NCI-H146 treated with DMSO at 0.1 percent for 48 hours (cell line): ENCODE data around the gene ANXA6.

Experiments used
- DNase-seq: peaks from one replicate; lab custom pipeline; 2025; ENCODE audit not compliant: unreplicated experiment; lab: John Stamatoyannopoulos, UW

ANXA6 gene

DNA sequence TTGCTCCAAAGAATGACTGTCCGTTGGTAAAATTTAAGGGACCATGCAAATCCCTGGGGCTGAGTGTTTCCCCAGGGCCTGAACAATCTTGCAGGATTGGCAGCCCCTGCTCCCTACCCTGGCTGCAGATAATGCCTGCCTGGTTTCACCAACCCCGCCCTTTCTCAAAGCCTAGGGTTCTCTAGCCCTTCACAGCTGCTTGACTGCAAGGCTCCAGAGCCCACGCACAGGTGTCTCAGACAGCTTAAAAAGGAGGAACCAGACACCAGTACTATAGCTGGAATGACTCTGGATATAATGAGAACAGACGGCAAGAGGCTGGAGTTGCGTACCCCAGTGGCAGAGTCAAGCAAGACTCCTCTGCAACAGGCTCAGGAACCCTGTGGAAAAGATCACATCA lies 51.5 kb downstream of the ANXA6 start:
- DNase-seq: no peak

DNA sequence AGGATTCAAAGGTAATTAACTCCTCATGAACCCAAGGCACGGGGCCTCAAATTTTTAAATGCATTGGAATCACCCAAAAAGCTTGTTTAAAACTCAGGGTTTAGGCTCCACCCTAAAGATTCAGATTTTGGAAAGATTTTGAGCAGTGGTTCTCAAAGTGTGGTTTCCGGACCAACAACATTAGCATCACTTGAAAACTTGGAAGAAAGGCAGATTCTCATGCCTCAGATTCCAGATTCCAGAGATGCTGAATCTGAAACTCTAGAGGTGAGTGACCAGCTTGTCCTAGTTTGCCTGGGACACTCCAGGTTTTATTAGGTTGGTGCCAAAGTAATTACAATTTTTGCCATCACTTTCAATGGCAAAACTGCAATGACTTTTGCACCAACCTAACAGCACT lies 52.0 kb downstream of the ANXA6 start:
- DNase-seq: no peak

DNA sequence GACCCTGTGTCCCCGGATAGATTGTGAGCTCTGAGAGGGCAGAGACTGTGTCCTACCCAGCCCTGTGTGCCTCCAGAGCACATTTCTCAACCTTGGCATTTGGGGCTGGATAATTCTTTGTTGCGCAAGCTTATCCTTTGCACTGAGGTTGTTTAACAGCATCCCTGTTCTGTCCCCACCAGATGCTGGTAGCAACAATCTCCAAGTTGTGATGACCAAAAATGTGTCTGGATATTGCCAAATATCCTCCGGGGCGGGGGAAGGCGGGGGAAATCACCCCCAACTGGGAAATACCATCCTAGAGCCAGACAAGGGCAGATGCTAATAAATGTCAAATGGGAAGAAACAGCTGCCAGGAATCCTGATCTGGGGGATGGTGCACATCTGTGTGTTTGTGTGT lies 52.8 kb downstream of the ANXA6 start:
- no peak for DNase-seq

GRCh38 chr5:151101746-151102145 lies 55.8 kb downstream of the ANXA6 start:
- no peak for DNase-seq

DNA sequence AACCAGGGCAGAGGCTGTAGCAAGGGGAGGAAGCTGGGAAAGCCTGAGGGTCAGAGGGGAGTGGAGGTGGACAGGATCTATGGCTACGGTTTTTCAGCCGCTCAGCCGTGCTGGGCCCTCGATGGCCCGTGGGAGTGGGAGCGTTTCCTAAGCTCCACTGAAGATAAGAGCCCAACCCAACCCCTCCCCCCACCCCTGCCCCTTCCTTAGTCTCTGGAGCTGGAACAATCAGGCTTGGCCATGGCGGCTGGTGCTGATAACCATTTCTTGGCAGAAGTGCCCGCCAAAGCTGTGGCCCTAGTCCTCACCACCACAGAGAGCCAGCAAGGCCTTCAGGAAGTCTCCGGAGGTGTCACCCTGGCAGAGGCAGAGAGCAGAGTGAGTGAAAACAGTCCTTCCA lies 56.4 kb downstream of the ANXA6 start:
- no peak for DNase-seq

GRCh38 chr5:151100681-151101080 lies 56.9 kb downstream of the ANXA6 start:
- no peak for DNase-seq

- no peak for DNase-seq
Observed at GRCh38 chr5:151098768-151099121, 58.8 kb downstream of the ANXA6 start.

DNA sequence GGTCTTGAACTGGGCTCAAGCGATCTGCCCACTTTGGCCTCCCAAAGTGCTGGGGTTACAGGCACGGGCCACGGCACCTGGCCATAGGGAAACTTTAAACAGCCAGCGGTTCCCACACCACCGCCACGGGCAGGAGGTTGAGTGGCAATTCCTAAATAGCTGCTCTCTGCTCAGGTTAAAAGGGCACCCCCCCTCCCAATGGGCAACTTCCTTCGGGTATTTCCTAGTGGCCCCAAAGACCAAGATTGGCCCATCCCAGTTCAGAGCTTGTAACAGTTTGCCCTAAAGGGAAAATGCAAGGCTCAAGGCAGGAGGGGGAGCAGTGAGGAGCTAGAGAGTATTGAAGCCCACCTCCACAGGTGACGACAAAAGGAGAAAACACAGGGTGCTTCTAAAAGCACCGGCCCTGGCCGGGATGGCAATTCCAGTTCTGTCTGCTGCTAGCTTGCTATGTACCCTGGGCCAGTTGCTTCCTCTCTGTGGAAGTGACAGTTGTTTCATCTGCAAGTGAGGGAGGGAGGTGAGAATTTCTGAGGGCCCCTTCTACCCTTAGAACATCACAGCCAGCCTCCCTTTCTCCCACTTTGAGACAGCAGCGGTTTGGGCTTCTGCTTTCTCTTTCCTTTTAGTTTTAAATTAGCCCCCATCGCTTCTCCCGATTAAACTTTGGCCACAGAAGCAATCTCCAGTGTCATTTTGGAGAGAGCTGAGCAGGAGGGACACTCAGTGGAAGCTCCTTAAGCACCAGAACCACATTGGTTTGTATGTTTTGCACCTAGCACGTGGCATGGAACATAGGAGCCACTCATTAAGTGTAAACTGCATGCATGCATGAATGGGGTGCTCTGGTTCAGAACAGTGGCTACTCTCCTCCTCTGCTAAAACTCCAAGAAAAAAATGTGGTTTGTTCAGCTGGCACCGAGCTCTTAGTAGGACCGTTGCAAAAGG lies 59.5 kb downstream of the ANXA6 start:
- no peak for DNase-seq

DNA sequence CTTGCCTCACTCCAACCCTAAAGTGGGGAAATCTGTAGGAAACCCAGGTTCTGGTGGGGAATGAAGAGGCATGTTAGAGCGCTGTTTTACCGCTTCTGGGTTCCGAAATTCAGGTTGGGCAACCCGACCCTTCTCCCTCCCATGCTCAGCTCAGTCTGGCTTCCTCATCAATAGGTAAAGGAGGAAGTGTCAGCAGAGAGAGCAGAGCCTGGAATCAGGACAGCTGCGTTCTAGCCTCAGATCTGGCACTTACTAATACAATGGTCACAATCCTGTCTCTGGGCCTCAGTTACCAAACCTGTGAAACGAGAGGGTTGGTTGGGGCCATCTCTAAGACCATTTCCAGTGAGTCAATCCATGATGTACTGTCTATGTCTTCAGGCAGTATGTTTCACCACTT lies 60.5 kb downstream of the ANXA6 start:
- DNase-seq: no peak

DNA sequence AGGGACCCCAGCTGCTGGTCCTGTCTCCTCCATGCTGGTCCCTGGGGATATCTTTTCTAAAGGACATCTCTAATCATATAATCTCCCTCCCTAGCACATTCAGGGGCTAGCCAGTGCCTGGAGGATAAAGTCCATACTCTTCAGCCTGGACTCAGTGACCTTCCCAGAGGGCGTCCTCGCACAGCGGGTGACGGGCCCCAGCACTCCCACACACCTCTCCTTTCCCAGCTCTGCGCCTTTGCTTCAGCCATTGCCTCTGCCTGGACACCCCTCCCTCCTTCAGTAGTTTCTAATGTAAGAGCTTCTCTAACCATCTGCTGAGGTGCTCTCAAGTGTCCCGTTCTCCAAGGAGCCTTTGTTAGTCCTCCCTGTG lies 61.6 kb downstream of the ANXA6 start:
- no peak for DNase-seq

- no peak for DNase-seq
Observed at GRCh38 chr5:151095341-151096000, 62.1 kb downstream of the ANXA6 start.

- no peak for DNase-seq
Observed at GRCh38 chr5:151094852-151095245, 62.7 kb downstream of the ANXA6 start.

DNA sequence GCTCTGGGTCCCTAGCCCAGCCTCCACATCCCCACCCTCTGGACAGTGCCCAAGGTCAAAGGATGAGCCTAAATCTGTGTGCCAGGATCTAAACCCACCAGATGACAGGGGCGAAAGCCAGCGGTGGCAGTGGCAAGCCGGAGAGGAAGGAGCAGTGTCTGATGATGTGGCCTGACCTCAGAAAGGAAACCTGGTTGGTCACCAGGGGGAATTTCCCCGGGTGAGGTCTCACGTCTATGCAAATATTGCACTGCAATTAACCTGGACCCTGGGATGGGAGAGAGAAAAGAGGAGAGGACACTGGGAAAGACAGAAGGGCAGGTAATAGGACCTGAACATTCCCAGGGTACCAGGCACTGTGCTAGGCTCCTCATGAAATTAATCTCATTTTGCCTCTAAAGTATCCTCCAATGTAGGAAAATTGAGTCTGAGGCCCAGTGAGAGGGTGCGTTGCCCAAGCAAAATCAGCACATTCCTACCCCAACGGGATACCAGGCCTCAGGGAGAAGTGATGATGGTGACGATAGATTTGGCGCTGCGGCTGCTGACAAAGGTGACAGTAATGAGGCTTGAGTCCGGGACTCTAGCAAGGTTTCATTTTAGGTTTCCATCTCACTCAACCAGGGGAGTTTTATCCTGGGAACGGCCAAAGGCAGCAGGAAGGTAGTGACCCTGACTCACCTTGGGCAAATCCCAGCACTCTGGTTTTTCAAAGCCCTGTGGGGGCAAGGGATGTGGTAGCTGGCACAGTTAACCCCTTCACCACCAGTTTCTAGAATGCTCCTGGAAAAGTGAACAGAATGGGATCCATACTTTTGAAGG lies 63.3 kb downstream of the ANXA6 start:
- no peak for DNase-seq

- DNase-seq: no peak
Observed at GRCh38 chr5:151093476-151093889, 64.1 kb downstream of the ANXA6 start.

- DNase-seq: no peak
Observed at GRCh38 chr5:151092762-151093161, 64.8 kb downstream of the ANXA6 start.

GRCh38 chr5:151089726-151090125 lies 67.9 kb downstream of the ANXA6 start:
- no peak for DNase-seq

- no peak for DNase-seq
Observed at GRCh38 chr5:151088986-151089385, 68.6 kb downstream of the ANXA6 start.

DNA sequence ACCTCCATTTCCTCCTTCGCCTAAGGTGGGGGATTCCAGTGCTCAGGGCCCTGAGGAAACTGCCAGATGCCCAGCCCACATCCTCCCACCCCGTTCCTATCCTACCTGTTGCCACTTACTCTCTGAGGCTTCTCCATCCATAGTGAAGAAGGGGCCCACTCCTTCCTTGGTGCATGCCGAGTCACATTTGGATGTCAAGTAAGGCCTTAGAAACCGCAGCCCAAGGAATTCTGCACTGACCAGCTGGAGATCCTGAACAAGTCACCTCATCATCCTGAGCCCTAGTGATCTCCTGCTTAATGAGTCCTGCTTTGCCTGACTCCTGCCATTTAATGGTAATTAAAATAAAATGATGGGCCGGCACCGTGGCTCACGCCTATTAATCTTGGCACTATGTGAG lies 70.1 kb downstream of the ANXA6 start:
- no peak for DNase-seq

DNA sequence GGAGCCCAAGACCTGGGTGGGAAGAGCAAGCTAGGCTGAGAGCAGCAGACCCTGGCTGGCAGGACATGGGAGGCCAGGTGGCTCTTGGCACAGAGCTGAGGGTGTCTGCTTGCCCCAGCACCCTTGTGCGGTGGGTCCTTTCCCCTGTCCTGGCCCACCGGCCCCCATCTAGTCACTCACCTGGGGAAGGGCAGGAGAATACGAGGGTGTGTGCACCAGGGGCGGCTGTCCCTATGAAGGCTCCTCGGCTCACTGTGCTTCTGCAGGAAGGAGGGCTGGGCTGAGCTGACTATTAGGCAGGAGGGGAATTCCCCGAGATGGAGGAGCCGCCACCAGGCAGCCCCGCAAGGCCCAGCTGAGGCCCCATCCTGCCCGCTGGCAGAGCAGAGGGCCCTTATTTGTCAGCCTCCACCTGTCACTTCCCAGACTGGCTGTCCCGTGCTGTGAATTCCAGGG lies 70.6 kb downstream of the ANXA6 start:
- no peak for DNase-seq

DNA sequence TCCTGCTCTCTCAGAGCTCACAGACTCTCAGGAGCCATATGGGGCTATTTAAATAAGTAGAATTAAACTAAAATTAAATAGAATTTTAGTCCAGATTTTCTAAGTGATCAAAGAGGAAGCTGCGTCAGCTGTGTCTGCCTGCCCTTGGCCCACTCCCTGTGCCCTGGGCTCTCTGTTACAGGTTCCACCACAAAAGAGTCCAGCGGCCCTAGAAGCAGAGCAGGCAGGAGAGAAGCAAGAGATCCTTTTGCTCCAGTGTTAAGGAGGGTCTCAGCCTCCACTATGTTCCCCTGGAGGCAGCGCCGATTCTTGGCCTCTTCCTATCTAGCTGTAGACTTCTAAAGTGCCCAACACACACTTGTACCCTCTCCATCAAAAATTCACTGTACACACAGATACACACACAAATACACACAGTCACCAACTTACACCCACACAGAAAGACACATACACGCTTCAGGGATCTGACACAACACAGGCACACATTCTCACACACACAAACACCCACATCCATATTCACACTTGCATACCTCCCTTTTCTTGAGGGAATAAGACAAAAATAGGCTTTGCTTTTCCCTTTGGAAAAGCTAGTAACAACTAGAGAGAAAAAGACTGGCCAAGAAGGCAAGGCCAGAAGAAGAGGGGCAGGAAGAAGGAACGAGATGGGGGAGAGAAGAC lies 71.2 kb downstream of the ANXA6 start:
- no peak for DNase-seq

GRCh38 chr5:151085517-151086041 lies 72.0 kb downstream of the ANXA6 start:
- DNase-seq: no peak
